RKO (cell line): ENCODE measurements around the gene HCRTR1.

Experiments used
- DNase-seq: peaks from one replicate; pipeline ENCODE4 v3.0.0-alpha.2; 2016; ENCODE audit warnings: low spot score

Gene HCRTR1

GRCh38 chr1:31626223-31627207 is 9.0 kb downstream of the HCRTR1 start:
- DNase-seq = no peak

- DNase-seq = no peak
Measured at GRCh38 chr1:31627301-31627929, 9.9 kb downstream of the HCRTR1 start.

- DNase-seq = no peak
Measured at GRCh38 chr1:31627930-31628559, 10.6 kb downstream of the HCRTR1 start.

GRCh38 chr1:31628931-31629556 is 11.6 kb downstream of the HCRTR1 start:
- no peak for DNase-seq

GRCh38 chr1:31632649-31633048 is 15.2 kb downstream of the HCRTR1 start:
- DNase-seq = no peak

- DNase-seq = peak; percentile 9
Measured at GRCh38 chr1:31633117-31633516, 15.6 kb downstream of the HCRTR1 start.

GRCh38 chr1:31637915-31638673 is 20.6 kb downstream of the HCRTR1 start:
- DNase-seq = no peak

- peak; percentile 12 for DNase-seq
Measured at GRCh38 chr1:31639543-31639942, 22.1 kb downstream of the HCRTR1 start.

GRCh38 chr1:31640179-31640578 is 22.7 kb downstream of the HCRTR1 start:
- DNase-seq = no peak

GRCh38 chr1:31640964-31641363 is 23.5 kb downstream of the HCRTR1 start:
- DNase-seq = no peak

- DNase-seq = no peak
Measured at GRCh38 chr1:31642366-31642765, 24.9 kb downstream of the HCRTR1 start.

GRCh38 chr1:31642897-31643296 is 25.4 kb downstream of the HCRTR1 start:
- DNase-seq = no peak

- no peak for DNase-seq
Measured at GRCh38 chr1:31643976-31644559, 26.6 kb downstream of the HCRTR1 start.

GRCh38 chr1:31644560-31645273 is 27.2 kb downstream of the HCRTR1 start, which contains the start of gene PEF1:
Gene PEF1 (minus strand): TSS chr1:31644876. CDS start chr1:31644864, 12 bp downstream.
- peak; percentile 96 for DNase-seq

- DNase-seq = no peak
Measured at GRCh38 chr1:31645274-31645568, 27.7 kb downstream of the HCRTR1 start.

- no peak for DNase-seq
Measured at GRCh38 chr1:31646259-31646960, 28.9 kb downstream of the HCRTR1 start.

GRCh38 chr1:31647106-31647505 is 29.6 kb downstream of the HCRTR1 start:
- DNase-seq = no peak

- no peak for DNase-seq
Measured at GRCh38 chr1:31648190-31648589, 30.7 kb downstream of the HCRTR1 start.

- no peak for DNase-seq
Measured at GRCh38 chr1:31648641-31649357, 31.3 kb downstream of the HCRTR1 start.
